Activated CD8-positive, alpha-beta memory T cell treated with anti-CD3 and anti-CD28 coated beads for 1 hour (primary cell): ENCODE measurements around the gene ANP32E.
A peak's percentile ranks its signal among the peaks of the same experiment; 100 is the strongest.
"Not testable (repeated sequence)": the region's sequence is repeated elsewhere in the genome, so short reads cannot be mapped to it uniquely, and the experiment has no call there.

Source experiments
- DNase-seq, 2 donors: peaks; one replicate each; pipeline ENCODE4 v3.0.0-alpha.2; 2020; ENCODE audit warnings: low read depth in 1 of 2; ENCODE audit errors: extremely low read depth in 1 of 2

ANP32E gene

DNA sequence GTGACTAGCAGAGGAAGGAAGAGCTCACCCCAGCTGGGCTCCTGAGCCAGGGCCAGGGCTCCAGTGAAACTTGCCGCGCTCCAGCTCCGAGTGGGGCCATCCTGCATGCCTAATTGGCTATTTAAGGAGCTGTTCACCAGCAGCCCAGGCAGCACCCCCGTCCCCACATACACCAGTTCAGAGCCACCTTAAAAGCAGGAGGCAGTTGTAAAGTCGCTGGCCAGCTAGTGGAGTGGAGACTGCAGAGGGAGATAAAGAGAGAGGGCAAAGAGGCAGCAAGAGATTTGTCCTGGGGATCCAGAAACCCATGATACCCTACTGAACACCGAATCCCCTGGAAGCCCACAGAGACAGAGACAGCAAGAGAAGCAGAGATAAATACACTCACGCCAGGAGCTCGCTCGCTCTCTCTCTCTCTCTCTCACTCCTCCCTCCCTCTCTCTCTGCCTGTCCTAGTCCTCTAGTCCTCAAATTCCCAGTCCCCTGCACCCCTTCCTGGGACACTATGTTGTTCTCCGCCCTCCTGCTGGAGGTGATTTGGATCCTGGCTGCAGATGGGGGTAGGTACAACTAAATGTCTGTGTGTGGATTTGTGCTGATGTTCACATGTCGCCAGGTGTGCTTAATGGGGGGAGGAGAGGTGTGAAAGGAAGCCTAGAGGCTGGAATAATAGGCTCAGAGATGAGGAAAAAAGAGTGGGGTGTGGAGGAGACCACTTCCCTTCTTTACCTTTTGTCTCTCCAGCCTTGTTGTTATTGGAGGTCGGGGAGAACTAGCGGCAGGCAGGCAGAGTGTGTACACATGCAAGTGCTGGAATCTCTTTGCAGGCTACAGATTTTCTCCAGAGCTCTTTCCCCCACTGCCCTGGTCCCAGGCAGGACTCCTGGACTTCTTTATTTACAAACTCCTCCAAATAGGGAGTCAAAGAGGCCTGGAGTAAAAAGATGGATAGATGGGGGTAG lies 22.0 kb upstream of the ANP32E start, which contains the start of gene CA14:
Gene CA14 (plus strand): TSS at position 151 of the 962 bp plus-strand sequence. CDS start 355 bp downstream, at position 506.
- DNase-seq = no peak

DNA sequence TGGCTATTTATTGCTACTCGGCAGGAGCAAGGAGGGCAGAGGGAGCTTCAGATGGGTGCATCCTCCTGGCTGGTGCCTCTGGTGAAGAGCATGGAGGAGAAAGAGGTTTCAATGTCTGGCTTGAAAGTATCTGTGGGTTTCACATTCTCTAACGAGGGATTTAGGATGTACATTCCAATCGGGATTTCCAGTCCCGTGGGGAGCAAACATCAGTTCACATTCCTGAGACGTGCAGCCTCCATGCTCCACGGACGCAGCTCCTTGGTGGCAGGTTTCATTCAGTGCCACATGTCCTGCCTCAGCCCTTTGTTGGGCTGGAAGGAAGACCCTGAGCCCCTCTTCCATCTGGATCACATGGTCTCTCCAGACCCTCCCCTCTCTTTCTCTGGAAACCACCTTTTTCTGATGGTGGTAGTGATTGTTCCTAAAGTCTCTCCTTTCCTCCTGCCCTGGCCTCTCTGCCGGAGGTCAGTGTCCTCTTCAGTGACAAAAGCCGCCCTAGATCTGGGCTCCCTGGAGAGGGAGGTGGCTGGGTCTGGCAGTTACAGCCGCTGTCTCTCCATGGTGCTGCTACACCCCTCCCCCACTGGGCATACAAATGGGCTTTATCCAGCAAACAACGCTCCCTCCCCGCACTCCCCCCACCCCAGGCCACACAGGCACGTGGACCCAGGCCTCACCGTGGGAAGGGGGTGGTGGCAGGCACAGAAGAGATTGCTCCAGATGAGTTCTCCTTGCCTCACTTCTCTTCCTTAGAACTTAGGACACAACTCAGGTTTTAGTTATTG lies 20.8 kb upstream of the ANP32E start:
- no peak for DNase-seq

DNA sequence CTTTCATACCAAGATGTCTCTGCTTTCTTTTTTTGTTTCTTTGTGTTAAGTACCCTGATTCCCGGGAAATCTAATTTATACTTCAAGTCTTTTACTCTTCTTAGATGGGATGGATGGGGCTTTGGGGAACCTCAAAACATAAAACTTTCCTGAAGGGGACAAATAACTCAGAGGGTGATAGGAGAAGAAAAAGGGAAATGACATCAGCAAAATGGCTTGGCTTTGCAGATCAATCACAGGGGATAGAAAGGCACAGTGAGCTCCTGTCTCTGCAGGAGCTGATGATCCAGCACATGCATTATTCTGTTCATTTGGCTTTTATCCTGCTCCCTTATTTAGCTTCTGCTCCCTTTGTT lies 20.3 kb upstream of the ANP32E start:
- DNase-seq = no peak

DNA sequence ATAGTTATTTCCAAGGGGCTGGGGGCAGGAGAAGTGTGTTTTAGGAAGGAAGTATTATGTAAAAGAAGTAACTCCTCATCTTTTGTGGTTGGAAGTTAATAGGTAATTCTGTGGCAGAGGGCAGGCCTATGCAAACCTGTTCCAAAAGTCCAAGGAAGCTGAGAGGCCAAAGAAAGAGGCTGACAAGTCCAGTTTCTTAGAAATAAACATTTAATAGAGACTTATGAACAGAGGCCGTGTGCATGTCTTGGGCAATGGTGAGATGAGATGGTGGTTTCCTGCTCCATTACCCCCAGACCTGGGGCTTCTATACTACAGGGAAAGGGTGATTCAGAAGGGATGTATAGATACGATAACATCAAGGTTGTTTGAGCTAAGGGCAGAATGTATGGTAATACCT lies 14.0 kb upstream of the ANP32E start:
- no peak for DNase-seq

DNA sequence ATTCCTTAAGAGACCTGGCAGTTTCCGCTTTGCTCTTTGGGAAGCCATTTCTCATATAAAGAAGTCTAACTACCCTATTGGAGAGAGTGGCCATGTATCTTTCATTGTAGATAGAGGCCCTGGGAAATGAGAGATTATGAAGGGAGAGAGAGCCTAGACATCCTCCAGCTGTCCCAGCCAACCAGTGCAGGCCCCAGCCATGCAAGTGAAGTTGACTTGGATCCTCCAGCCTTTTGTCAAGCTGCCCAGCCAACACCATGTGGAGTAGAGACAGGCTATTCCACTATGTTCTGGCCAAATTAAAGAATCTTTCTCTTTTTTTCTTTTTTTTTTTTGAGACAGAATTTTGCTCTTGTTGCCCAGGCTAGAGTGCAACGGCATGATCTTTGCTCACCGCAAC lies 7.1 kb upstream of the ANP32E start:
- DNase-seq = no peak

DNA sequence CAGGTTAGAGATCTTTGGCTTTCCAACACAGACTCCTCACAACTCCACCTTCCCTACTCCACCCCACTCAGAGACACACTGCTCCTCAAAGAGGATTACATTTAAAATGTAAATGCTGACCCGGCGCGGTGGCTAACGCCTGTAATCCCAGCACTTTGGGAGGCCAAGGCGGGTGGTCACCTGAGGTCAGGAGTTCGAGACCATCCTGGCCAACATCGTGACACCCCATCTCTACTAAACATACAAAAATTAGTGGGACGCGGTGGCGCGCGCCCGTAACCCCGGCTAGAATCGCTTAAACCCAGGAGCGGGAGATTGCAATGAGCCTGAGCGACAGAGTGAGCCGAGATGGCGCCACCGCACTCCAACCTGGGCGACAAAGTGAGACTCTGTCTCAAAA lies 1.8 kb upstream of the ANP32E start:
- DNase-seq = no peak

DNA sequence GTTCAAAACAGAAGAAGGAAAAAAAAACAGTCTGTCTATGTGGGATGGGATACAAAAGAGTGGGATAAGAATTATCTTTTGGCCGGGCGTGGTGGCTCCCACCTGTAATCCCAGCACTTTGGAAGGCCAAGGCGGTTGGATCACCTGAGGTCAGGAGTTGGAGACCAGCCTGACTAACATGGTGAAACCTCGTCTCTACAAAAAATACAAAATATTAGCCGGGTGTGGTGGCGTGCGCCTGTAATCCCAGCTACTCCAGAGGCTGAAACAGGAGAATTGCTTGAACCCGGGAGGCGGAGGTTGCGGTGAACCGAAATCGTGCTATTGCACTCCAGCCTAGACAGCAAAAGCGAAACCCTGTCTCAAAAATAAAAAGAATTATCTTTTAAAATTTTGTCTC lies 1.3 kb upstream of the ANP32E start:
- DNase-seq = not testable (repeated sequence)

DNA sequence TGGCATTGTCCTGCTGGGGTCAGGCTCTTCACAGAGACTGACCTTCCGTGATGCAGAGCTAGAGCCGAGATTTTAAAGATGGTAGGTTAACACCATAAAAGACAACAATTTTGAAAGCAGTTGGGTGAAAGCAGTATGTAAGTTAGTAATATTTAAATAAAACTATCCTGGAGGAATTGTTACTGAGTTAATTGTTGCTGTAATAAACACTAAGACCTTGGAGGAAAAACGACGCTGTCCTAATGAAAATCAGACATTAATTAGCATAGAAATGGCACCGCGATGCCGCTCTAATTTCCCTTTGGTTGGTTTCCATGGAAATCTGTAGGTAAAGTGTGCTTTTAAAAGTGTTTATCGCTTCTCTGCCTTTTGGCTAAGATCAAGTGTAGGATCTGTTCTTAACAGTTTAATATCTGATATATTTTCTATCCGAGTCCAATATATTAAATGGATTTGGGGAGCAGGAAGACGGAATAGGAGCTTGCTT lies 745 bp upstream of the ANP32E start:
- DNase-seq = no peak

DNA sequence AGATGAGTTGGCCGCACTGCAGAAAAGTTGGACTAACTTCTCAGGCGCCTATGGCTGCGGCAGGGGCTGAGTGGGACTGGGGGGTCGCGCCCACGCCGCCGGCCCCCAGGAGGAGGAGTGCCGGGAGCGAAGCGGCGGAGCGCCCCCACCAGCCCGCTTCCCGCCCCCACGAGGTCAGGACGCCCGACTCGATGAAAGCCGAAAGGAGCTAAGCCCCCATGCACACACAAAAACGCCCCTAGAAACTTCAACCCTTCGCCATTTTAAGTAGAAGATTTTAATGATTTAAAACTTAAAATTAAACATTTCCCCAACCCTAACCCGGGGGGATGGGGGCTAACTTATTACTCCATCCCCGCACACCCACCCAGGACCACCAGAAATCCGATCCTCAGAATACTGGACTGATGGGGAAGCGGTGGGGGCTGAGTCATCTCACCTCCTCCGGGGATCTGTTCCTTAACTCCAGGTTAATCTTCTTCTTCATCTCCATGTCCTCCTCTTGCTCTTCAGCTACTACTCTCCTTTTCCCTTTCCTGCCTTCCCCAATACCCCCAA lies 539 bp downstream of the ANP32E start:
- DNase-seq = peak in 1 of 2 donors; percentile 9

DNA sequence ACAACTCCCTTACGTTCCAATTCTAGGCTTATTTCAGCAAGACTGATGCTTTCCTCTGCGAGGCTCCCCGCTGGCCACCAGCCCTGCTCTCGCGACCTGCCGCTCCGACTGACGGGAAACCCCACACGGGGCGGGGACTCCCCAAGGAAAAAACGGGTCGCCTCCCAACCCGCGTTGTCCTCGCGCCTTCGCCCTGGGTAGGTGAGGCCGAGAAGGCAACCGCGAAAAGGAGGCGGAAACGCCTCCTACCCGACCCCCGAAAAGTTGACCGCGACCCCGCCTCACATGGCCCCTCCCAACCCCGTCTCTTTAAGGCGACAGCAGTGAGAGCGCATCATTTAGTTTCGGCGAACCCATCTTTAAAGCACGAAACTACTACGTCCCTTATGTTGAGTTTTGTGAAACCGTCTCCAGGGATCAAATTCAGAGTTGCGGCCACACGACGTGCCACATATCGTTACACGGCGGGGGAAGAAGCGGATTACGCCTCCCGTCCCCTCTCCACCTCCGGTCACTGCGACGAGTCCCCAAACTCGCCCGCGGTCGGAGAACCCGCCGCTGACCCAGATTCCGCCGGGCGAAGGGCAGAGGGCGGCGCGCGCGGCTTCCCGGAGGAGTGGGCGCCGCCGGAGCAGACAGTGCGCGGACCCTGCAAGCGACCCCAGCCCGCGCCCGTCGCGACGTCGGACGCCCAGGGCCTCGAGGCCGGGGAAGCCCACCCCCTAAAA lies 1.2 kb downstream of the ANP32E start:
- peak; percentile 69 to 81 for DNase-seq

DNA sequence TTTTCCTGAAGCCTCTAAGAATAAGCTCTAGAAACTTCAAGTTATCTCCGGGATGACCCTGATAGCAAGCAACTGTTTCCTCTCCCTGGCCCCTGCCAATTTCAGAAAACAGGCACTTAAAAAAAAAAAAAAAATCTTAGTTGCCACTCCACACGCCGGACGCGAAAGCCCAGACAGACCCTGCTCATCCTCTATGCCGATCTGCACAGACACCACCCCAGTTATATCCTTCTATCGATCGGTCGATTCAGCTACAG lies 1.7 kb downstream of the ANP32E start:
- no peak for DNase-seq

DNA sequence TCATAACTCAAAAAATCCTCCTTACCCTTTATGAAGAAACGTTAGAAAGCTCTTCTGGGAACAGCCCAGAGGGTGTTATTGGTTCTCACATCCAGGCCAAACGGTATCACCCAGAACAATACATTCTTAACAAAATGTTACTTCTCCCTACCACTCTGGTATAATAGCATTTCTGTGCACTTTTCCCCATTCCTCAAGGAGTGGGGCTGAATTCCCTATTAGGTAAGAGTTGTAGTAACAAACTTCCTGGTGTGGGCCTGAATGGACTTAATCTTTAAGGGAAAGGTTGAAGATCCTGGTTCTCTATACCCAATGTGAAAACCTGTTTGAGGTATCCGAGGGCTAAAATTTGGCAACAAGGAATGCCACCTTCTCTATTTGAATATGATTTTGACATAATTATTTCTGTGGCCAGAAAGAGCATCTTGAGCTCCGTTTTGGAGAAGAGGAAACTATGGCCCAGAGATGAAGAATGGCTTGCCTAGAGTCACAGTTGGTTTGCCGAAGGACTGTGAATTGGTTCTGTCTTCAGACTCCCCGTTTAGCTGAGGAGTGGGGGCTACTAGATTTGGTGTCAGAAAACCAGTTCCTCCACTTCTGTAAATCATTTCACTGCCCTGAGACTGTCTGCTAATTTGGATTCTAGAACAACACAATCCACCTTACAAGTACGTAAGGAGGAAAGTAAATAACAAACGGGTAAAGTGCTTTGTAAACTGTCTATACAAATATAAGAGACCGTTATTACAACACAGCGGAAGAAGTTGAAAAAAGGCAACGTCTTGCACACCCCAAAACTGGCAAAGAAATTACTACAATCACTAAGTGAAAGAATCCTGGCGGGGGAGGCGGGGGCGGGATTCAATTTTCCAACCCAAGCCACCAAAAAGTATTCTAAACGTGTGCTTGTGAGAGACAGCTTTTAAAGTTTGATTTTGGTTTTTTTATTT lies 2.3 kb downstream of the ANP32E start:
- peak in 1 of 2 donors; percentile 8 for DNase-seq

DNA sequence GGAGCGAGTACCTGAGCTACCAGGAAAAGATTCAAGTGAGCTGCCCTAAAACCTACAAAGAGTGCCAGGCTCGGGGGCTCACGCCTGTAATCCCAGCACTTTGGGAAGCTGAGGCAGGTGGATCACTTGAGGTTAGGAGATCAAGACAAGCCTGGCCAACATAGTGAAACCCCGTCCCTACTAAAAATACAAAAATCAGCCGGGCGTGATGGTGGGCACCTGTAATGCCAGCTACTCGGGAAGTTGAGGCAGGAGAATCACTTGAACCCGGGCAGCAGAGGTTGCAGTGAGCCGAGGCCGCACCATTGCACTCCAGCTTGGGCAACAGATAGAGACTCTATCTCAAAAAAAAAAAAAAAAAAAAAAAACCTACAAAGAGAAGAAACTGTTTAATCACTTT lies 3.0 kb downstream of the ANP32E start:
- DNase-seq = not testable (repeated sequence)

DNA sequence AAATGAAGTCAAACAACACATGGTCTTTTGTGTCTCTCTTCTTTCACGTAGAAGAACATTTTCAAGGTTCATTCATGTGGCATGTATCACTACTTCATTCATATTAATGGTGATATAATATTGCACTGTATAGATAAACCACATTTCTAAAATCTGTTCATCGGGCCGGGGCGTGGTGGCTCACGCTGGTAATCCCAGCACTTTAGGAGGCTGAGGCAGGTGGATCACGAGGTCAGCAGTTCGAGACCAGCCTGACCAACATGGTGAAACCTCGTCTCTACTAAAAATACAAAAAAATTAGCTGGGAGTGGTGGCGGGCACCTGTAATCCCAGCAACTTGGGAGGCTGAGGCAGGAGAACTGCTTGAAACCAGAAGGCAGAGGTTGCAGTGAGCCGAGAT lies 7.7 kb downstream of the ANP32E start:
- not testable (repeated sequence) for DNase-seq

DNA sequence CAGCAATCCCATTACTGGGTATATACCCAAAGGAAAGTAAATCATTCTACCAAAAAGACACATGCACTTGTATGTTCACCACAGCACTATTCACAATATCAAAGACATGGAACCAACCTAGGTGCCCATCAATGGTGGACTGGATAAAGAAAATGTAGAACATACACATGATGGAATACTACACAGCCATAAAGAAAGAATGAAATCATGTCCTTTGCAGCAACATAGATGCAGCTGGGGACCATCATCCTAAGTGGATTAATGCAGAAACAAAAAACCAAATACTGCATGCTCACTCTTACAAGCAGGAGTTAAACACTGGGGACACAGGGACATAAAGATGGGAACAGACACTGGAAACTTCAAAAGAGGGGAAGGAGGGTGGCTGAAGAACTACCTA lies 8.7 kb downstream of the ANP32E start:
- DNase-seq = no peak

DNA sequence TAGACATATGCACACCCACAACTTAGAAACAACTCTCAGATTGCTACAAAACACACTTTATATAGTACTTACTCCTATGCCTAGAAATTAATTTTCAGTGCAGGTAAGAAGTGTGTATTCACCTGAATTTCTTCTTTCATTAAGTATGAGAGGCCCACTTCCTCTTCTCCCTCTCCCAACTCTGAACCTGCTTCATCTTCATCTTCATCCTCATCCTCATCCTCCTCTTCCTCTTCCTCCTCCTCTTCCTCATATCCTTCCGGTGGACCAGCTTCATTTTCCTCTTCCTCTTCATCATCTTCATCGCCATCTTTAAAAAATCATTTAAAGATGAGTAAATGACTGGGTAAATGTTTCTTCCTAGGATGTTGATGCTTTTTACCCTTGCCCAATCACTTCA lies 9.4 kb downstream of the ANP32E start:
- no peak for DNase-seq

DNA sequence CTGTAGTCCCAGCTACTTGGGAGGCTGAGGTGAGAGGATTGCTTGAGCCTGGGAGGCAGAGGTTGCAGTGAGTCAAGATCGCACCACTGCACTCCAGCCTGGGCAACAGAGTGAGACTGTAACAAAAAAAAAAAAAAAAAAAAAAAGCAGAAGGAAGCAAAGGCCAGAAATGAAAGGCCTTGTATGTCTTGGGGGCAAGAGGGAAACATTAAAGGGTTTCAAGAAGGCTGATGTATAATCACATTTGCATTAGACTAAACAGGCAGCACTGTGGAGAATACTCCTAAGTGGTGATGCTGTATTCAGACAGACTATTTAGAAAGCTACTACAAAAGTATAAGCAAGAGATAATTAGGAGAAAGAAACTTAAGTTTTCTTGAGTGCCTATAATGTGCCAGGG lies 10.4 kb downstream of the ANP32E start:
- no peak for DNase-seq

DNA sequence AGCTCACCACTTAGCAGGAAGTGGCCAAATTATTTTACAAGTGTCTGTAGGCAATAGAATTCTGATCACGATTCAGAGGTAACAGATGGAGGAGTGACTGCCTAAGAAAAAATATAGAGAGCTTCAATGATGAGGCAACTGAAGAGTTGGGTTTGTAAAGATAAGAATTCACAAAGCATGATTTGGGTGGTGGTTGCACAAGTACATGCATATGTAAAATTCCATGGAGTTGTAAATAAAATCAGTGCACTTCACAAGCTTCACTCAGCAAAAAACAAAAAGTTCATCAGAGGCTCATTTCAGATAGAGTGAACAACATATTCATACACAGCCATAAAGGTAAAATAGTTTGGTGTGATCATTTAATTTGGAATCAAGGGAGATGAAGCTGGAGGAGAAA lies 10.9 kb downstream of the ANP32E start:
- DNase-seq = no peak

DNA sequence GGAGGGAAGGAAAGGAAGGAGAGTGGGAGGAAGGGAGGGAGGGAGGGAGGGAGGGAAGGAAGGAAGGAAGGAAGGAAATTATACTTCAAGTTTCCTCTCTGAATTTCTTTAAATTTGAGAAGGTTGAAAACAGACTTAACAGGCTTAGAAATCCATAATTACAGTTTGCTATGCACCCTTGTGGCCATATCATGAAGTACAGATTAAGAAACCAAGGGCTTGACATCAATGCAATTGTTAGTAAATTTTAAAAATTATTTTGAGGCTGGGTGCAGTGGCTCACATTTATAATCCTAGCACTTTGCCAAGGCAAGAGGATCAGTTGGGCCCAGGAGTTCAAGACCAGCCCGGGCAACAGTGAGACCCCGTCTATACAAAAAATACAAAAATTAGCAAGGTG lies 14.4 kb downstream of the ANP32E start:
- no peak for DNase-seq

DNA sequence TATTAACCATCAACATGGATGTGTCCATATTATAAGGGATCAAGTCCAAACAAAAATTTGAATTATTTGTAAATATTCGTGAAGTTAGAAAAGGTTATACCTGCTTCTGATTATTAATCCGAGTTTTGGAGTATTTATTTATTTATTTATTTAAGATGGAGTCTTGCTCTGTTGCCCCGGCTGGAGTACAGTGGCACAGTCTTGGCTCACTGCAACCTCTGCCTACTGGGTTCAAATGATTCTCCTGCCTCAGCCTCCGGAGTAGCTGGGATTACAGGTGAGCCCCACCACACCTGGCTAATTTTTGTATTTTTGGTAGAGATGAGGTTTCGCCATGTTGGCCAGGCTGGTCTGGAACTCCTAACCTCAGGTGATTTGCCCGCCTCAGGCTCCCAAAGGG lies 20.1 kb downstream of the ANP32E start:
- DNase-seq = not testable (repeated sequence)
